Embryonic facial prominence (tissue), 1 donor: ENCODE data around the gene MRC2.
"Not testable (repeated sequence)": the region's sequence is repeated elsewhere in the genome, so short reads cannot be mapped to it uniquely, and the experiment has no call there.

Experiments
- DNase-seq: peaks from one replicate; pipeline ENCODE4 v3.0.0-alpha.2; 2016; ENCODE audit errors: extremely low spot score

Gene MRC2, protein sequence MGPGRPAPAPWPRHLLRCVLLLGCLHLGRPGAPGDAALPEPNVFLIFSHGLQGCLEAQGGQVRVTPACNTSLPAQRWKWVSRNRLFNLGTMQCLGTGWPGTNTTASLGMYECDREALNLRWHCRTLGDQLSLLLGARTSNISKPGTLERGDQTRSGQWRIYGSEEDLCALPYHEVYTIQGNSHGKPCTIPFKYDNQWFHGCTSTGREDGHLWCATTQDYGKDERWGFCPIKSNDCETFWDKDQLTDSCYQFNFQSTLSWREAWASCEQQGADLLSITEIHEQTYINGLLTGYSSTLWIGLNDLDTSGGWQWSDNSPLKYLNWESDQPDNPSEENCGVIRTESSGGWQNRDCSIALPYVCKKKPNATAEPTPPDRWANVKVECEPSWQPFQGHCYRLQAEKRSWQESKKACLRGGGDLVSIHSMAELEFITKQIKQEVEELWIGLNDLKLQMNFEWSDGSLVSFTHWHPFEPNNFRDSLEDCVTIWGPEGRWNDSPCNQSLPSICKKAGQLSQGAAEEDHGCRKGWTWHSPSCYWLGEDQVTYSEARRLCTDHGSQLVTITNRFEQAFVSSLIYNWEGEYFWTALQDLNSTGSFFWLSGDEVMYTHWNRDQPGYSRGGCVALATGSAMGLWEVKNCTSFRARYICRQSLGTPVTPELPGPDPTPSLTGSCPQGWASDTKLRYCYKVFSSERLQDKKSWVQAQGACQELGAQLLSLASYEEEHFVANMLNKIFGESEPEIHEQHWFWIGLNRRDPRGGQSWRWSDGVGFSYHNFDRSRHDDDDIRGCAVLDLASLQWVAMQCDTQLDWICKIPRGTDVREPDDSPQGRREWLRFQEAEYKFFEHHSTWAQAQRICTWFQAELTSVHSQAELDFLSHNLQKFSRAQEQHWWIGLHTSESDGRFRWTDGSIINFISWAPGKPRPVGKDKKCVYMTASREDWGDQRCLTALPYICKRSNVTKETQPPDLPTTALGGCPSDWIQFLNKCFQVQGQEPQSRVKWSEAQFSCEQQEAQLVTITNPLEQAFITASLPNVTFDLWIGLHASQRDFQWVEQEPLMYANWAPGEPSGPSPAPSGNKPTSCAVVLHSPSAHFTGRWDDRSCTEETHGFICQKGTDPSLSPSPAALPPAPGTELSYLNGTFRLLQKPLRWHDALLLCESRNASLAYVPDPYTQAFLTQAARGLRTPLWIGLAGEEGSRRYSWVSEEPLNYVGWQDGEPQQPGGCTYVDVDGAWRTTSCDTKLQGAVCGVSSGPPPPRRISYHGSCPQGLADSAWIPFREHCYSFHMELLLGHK (N-terminal part only)

DNA sequence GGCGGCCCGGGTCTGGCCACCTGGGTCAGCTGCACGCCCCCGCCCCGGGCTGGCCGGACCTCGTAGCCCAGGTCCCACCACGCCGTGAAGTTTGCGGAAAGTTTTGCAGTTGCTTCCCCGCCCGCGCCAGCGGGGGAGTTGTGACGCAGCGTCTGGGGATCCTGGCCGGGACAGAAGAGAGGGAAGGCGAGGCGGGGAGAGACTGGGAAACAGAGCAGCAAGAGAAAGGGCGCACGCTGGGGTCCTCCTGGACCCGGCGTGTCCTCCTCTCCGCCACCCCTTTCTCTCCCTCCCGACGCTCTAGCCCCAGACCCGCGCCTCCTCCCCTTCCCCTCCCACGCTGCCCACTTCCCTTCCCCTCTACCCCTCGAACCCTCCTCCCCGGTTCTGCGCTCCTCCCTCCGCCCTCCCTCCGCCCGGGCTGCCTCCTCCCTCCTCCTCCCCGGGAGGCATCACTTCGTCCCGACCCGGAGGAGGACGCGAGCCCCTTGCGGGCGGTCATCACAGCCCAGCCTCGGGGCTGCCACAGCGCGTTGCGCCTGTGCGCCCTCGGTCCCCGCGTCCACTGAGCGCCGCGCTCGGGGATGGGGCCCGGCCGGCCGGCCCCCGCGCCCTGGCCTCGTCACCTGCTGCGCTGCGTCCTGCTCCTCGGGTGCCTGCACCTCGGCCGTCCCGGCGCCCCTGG lies at the start of gene MRC2:
MRC2 (plus strand) TSS at position 452 of the 685 bp plus-strand sequence; CDS start at position 585, 133 bp downstream.
- peak; percentile 81 for DNase-seq

DNA sequence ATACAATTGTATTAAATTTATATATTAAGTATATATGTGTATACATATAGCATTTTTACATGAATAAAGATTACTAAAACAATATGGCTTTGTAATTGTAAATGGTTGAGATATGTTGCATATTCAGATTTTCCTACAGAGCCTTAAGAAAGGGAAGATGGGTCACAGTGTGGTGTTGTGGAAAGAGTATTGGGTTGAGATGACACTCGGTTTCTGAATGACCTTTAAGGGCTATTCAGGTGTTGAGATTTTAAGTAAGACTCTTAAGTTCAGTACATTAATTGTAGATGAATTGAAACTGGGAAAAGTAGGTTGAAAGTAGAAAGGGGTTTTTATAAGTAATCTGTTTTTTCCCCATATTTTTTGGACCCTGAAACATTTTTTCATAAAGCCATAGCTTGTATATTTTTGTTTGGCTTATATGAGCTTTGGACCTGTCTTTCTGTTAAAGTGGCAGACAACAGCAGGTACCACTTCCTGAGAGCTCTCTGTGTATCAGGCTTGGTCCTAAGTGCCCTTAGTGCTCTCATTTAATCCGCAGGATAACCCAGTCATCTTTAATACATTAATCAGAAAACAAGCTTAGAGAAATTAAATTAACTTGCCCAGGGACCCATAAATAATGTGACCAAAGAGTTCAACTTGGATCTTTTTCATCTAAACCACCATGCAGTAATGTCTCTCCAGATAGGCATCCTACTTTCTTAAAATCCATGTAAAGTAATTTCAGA lies 48.5 kb upstream of the MRC2 start:
- no peak for DNase-seq

DNA sequence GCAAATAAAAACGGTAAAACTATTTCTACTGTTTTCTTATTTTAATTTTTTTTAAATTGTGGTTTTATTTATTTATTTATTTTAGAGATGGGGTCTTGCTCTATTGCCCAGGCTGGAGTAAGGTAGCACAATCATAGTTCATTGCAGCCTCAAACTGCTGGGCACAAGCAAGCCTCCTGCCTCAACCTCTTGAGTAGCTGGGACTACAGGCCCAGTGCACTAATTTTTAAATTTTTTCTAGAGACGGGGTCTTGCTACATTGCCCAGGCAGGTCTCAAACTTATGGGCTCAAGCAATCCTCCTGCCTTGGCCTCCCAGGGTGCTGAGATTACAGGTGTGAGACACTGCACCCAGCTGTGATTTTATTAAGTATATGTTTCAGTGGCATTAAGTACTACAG lies 46.5 kb upstream of the MRC2 start:
- no peak for DNase-seq

DNA sequence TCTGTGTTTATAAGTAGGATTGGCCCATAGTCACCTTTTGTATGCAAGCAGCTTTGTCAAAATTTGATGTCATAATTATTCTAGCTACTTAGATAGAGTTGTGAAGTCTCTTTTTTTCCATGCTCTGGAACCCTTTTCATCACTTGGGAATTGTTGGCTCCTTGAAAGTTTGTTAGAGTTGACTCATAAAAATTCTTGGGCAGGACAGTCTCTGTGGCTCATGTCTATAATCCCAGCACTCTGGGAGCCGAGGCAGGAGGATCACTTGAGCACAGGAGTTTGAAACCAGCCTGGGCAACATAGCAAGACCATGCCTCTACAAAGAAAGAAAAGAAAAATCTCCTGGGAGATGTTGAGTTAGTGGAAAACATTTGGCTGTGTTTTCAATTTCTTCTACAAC lies 45.7 kb upstream of the MRC2 start:
- DNase-seq, result no peak

DNA sequence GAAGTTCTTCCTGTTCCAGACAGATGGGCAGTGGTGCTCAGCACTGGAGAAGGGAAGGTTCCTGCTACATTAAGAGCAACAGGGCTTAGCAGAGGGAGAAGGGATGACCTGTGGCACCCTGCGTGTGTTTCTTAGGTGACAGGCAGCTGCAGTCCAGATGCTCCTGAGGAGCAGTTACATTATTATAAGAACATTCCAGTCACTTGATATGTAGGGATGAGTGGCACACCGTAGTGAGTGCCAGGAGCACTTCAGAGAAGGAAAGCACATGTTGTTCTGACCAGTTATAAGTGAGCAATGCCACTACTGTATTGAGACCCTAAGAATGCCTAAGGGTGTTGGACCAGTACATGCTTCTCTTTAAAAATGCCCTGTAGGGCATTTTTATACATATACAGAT lies 39.9 kb upstream of the MRC2 start:
- no peak for DNase-seq

DNA sequence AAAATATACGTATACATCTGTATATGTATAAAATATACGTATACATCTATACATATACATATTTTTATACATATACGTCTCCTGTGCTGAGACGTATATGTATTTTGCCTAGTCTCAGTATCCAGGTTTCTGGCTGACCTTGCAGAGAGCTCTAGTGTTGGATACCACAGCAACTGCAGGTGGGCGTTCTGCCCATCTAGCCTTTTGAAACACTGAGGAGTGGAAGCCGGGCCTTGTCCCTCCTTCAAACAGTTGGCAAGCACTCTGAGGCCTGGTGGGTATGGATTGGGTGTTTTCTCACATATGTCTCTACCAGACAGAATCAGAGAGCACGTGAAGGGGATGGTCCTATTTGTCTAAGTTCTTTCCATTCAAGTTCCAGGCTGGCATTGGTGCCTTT lies 39.4 kb upstream of the MRC2 start:
- DNase-seq, result no peak

DNA sequence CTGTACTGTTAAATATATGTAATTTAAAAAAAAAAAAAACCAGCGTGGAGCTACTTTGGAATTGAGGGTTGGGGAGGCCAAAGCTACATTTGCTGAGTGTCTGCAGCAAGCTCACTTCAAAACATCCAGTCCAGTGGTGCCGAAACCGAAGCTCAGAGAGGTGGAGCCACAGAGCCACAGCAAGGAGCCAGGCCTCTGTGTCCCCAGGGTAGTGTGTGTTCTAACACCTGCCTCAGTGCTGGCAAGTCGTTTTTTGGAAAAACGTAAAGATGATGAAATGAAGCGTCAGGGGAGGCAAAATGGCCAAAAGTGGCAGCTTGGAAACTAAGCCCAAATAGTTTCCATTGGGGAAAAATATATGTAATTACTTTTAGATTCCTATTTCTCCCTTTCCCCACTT lies 36.1 kb upstream of the MRC2 start:
- no peak for DNase-seq

DNA sequence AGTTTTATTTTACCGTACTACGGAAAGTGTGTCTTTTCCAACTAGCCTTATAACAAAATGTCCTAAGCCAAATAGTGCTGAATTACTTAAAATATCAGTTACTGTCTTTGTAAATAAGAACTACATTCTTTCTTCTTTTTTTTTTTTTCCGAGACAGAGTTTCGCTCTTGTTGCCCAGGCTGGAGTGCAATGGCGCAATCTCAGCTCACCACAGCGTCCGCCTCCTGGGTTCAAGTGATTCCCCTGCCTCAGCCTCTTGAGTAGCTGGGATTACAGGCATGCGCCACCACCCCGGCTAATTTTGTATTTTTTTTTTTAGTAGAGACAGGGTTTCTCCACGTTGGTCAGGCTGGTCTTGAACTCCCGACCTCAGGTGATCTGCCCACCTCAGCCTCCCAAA lies 35.6 kb upstream of the MRC2 start:
- not testable (repeated sequence) for DNase-seq

DNA sequence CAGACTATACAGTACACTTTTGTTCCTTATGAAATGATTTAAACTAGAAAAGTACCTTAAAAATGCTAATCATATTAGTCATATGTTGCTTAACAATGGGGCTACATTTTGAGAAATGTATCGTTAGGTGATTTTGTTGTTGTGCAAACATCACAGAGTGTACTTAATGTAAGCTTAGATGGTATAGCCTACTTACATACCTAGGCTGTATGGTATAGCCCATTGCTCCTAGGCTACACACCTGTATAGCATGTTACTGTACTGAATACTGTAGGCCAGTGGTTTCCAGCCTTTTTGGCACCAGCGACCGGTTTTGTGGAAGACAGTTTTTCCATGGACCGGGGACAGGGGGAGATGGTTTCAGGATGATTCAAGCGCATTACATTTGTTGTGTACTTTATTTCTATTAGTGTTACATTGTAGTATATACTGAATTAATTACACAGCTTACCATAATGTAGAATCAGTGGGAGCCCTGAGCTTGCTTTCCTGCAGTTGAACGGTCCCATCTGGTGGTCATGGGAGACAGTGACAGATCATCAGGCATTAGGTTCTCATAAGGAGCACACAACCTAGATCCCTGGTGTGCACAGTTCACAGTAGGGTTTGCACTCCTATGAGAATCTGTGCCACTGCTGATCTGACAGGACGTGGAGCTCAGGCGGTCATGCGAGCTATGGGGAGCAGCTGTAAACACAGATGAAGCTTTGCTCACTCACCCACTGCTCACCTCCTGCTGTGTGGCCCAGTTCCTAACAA lies 35.0 kb upstream of the MRC2 start:
- DNase-seq, result no peak

DNA sequence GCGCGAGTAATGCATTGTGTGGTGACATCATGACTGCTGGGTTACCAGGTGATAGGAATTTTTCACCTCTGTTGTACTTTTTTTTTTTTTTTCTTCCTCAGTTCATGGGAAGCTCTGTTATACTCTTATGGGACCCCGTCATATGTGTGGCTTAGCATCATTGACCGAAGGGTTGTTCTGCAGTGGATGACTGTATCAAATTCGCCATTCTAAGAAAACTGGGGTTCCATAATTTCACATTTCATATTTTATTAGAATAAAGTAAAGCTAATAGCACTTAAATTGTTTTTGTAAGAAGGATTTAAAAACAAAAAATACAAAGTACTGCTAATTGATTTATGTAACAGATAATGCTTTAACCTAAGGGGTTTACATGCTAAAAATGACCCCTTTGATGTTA lies 32.0 kb upstream of the MRC2 start:
- DNase-seq, result no peak

DNA sequence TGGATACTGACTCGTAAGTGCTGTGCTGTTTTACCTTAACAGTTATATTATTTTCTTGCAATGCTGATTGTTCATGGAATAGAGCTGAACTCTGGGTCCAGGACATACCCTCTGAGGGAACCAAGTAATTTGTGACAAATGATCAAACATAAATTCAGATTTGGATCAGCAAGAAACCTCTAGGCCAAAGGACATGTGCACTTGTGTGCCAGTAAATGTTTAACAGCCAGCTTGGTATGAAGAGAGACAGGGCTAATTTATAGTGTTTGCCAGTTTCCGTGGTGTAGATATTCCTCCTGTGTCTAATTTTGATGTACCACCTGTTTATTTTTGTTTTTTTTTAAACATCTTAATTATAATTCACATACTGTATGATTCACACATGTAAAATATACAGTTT lies 30.8 kb upstream of the MRC2 start:
- DNase-seq, result no peak

DNA sequence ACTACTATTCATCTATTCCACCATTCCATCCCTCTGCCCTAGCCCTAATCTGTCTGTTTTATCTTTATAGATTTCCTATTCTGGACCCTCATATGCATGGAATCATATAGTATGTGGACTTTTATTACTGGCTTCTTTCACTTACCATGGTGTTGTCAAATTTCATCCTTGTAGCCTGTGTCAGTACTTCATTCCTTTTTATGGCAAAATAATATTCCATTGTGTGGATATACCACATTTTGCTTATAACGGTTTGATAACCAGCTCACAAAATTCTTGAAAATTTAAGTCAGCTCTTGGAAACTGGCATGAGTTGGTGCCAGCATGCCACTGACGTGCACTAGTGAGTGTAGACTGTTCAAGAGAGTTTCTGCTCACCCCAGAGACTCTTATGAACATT lies 30.3 kb upstream of the MRC2 start:
- no peak for DNase-seq

DNA sequence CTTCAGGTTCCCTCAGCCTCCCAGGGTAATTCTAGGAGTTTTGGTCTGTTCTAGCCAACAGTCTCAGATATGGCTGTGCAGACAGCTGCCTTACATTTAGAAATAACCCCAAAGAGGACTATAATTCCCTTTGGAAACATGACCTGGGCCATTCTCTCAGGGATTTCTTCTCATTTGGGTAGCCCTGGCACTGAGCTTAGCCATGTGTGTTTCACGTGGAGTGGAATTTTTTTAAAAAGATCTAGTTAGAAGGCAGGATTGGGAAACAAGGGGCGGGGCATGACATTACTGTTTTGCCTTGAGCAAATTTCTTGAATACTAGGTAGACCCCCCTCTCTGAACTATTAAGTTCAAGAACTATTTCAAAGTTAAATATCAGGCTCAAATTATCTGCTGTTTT lies 29.6 kb upstream of the MRC2 start:
- no peak for DNase-seq

DNA sequence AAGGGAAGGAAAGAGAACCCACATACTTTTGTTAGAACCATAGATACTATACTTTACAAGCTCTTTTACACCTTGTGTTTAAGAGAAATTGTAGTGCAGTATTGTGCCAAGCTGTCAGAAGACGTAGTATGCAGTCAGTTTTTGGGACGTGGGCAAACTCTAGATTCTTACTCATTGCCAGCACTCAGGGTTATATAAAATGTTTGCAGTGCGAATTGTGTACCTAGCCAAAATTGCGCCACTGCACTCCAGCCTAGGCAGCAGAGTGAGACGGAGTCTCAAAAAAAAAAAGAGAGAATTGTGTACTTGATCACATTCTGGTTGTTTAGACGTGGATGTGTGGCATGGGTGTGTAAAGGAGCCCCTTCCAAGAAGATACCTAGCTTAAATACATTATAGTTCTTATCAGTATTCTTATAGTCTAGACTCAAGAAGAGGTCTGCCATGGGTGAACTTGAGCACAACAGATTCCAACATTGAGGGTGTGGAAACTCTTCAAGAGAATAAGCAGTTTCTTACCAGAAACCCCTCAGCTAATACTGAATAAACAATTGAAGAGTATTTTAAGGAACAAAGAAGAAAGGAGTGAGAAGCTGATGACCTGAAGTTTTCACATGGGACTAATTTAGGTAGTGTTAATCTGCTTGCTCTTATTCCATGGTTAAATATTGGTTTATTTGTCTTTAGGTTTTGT lies 27.4 kb upstream of the MRC2 start:
- DNase-seq, result no peak

DNA sequence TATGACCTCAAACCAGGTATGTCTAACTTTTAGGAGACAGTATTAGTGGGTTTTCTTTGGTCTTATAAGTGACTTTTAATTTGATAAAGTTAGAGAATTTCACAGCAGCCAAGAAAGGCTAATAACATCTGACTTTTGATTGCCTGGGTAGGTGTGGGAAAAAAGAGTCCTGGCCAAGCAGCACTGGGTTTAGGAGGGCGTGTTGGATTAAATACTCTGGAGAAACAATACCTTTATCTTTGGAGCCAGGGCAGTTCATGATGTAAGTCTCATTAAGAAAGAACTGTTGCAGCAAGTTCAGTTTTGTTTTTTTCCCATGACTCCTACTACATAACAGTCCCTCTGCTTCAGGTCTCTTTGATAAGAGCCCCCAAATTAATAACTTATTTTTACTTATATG lies 26.7 kb upstream of the MRC2 start:
- DNase-seq, result no peak

DNA sequence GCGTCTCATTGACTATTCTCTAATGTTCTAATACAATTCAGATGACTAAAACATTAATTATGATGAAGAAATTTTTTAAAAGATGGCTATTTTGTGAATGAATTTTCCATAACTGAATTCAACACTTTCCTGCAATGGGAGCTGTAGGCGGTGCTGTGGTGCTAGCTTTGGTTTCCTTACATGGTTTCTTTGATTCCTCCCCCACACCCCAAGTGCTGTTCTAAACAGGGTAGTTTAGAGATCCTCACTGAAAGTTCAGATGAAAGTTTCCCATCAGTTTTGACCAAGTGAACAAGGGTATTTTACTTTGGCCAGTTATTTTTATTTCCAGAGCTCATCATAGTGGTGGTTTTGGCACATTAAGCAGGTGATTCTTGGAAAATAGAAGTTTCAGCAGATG lies 26.0 kb upstream of the MRC2 start:
- DNase-seq, result no peak

DNA sequence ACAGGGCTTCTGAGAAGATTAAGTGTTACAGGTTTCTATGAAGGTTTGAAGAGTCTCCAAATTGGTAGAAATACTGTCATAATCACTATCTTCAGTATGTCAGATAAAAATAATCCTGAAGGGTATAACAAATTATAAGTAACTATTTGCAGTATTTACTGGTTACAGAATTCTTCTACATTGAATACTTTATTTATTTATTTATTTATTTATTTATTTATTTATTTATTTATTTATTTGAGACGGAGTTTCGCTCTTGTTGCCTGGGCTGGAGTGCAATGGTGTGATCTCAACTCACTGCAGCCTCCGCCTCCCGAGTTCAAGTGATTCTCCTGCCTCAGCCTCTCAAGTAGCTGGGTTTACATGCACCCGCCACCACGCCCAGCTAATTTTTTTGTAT lies 23.7 kb upstream of the MRC2 start:
- DNase-seq, result not testable (repeated sequence)

DNA sequence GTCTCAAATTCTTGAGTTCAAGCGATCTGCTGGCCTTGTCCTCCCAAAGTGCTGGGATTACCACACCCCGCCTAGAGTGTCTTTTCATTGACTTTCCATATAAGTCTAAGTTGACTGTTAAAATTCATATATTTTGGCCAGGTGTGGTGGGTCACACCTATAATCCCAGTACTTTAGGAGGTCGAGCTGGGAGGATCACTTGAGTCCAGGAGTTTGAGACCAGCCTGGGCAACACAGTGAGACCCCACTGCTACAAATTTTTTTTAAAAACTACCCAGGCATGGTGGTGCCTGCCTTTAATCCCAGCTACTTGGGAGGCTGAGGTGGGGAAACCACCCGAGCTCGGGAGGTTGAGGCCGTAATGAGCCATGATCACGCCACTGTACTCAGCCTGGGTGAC lies 21.9 kb upstream of the MRC2 start:
- DNase-seq, result no peak

DNA sequence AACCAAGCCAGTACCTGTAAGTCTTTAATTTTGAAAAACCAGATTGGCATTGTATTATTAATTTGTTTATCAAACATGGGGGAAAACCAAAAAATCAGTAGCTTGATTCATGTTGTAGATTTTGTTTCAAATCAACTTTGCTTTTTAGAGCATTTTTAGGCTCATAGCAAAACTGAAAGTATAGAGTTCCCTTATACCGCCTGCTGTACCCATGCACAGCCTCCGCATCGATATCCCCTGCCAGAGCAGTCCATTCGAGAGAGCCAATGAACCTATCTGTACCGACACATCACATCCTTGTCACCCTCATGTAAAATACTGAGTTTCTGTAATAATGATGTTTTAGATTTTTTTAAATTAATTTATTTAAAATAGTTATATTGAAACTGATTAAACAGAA lies 16.2 kb upstream of the MRC2 start:
- DNase-seq, result no peak

DNA sequence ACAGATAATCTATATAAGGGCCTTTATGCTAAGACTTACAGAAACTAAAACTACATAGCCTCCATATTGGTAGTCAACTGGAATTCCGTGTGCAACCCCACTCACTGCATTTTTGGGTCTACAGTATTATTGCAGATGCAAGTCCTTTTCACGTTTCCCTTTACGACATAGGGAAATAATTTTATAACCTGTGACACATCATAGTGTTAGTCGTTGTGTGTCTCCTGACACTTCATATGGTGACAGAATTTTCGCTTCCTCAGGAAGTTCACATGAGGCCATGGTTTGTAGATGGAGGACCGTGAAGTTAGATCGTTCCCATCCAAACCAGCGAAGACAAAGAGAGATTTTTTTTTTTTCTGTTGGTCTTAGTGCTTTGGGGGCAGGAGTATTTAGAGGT lies 15.7 kb upstream of the MRC2 start:
- DNase-seq, result no peak
